Neural cell (in vitro differentiated cells): ENCODE measurements around the gene CHST11.

Experiments
- EP300 ChIP-seq: fragments of 450-650 bp; conservative IDR thresholded peaks from 2 replicates; pipeline ENCODE4 v1.6.1; 2014; ENCODE audit warnings: antibody characterized with exemption, mild to moderate bottlenecking, moderate library complexity; ENCODE audit not compliant: poor library complexity, severe bottlenecking
- EZH2 ChIP-seq: fragments of 200-600, 300-800 bp; shearing (Covaris generic), sonication (generic); IDR thresholded peaks from 2 replicates; pipeline ENCODE4 v1.6.1; 2014; ENCODE audit warnings: antibody characterized with exemption, low read length, borderline replicate concordance, mild to moderate bottlenecking; ENCODE audit not compliant: insufficient read depth, poor library complexity, severe bottlenecking
- MXI1 ChIP-seq: fragments of 450-650 bp; conservative IDR thresholded peaks from 2 replicates; pipeline ENCODE4 v1.6.1; 2014; ENCODE audit warnings: antibody characterized with exemption, mild to moderate bottlenecking; ENCODE audit not compliant: poor library complexity, severe bottlenecking
- POLR2AphosphoS5 ChIP-seq: IDR thresholded peaks from 2 replicates; pipeline ENCODE4 v1.6.1; 2012
- RAD21 ChIP-seq: fragments of 450-650 bp; conservative IDR thresholded peaks from 2 replicates; pipeline ENCODE4 v1.6.1; 2014; ENCODE audit warnings: antibody characterized with exemption, mild to moderate bottlenecking, moderate library complexity
- TAF1 ChIP-seq: IDR thresholded peaks from 2 replicates; pipeline ENCODE4 v1.6.1; 2012; ENCODE audit warnings: low read depth
- TF ChIP-seq, protein P1 (sequence below): fragments of 450-650 bp; IDR thresholded peaks from 2 replicates; pipeline ENCODE4 v1.5.1; 2014; ENCODE audit warnings: antibody characterized with exemption, mild to moderate bottlenecking, moderate library complexity; ENCODE audit not compliant: poor library complexity, severe bottlenecking

DNA sequence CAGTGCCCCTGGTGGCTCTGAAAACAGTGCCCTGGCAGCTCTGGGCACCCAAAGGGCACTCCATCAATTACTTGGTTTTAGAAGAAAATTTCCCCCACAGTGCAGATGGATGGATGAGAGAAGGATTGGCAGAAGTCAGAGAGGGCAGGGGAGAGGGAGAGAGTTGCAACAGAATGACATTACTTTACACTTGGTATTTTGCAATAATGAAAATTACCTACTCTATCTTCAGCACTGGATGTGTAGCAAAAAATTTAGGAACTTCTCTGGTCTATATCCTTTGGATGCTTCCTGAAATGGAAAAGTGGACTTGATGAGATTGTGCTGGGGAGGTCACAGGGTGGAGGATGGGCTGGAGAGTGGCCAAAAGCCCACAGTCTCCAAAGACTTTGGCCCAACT, 193.2 kb downstream of the CHST11 start:
- TF ChIP-seq, protein P1, sequence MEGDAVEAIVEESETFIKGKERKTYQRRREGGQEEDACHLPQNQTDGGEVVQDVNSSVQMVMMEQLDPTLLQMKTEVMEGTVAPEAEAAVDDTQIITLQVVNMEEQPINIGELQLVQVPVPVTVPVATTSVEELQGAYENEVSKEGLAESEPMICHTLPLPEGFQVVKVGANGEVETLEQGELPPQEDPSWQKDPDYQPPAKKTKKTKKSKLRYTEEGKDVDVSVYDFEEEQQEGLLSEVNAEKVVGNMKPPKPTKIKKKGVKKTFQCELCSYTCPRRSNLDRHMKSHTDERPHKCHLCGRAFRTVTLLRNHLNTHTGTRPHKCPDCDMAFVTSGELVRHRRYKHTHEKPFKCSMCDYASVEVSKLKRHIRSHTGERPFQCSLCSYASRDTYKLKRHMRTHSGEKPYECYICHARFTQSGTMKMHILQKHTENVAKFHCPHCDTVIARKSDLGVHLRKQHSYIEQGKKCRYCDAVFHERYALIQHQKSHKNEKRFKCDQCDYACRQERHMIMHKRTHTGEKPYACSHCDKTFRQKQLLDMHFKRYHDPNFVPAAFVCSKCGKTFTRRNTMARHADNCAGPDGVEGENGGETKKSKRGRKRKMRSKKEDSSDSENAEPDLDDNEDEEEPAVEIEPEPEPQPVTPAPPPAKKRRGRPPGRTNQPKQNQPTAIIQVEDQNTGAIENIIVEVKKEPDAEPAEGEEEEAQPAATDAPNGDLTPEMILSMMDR, result no peak
- TF ChIP-seq TAF1 (no peak), EZH2 (no peak), RAD21 (no peak), POLR2AphosphoS5 (no peak), EP300 (no peak), MXI1 (no peak)
